ENCODE data around the gene SERP2. TPM values are rescaled to one million over a fixed set of nuclear protein-coding genes. Genes with fewer than 3 reads are reported as not detected.

SERP2 gene
- 3.9 and 11.2 TPM in 2 replicates for total RNA-seq

DNA sequence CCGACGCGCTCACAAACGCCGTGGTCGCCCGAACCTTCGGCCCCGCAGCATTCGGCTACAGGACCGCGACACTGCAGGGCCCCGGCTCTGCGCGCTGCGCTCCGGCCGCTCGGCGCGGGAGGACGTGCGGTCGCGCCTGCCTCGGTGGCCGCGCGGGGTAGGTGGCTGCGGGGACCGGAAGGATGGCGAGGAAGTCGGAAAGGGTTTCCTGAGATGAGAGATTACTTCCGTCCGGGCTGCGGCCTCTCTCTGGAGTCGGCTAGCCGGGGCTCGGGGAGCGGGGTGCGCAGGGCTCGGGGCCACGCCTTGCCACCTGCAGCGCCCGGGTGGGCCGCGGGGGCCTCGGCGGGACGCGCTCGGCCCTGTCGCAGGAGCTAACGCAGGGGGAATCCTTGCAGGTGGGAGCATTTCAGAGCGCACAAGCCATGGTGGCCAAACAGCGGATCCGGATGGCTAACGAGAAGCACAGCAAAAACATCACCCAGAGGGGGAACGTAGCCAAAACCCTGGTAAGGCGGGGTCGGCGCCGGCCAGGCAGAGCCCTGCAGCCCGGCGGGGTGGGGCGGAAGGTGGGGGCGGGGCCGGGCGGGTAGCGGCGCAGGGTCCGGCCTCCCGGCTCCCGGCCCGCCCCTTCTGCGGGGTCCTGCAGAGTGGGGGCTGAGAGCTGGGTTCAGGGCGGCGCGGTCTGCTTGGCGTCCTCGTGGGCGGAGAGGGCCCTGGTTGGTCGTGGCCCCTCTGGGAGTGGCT is at the start of gene SERP2:
Gene SERP2 (plus strand): TSS at position 224 of the 747 bp plus-strand sequence. CDS start 202 bp downstream, at position 426.

Other genes starting within 250 kb of the SERP2 start
- 35.7 and 39.3 TPM in 2 replicates for gene TSC22D1, start 202.5 kb downstream of the SERP2 start, total RNA-seq

Measured in myometrial cell (primary cell).